ENCODE results near the gene CACNA1G. TPM values are rescaled to one million over a fixed set of nuclear protein-coding genes. Genes with fewer than 3 reads are reported as not detected.
A peak's percentile ranks its signal among the peaks of the same experiment; 100 is the strongest.

Gene CACNA1G
- total RNA-seq, 3 donors from 2014 or later, result 0.07 to 0.32 (median 0.12) TPM

DNA sequence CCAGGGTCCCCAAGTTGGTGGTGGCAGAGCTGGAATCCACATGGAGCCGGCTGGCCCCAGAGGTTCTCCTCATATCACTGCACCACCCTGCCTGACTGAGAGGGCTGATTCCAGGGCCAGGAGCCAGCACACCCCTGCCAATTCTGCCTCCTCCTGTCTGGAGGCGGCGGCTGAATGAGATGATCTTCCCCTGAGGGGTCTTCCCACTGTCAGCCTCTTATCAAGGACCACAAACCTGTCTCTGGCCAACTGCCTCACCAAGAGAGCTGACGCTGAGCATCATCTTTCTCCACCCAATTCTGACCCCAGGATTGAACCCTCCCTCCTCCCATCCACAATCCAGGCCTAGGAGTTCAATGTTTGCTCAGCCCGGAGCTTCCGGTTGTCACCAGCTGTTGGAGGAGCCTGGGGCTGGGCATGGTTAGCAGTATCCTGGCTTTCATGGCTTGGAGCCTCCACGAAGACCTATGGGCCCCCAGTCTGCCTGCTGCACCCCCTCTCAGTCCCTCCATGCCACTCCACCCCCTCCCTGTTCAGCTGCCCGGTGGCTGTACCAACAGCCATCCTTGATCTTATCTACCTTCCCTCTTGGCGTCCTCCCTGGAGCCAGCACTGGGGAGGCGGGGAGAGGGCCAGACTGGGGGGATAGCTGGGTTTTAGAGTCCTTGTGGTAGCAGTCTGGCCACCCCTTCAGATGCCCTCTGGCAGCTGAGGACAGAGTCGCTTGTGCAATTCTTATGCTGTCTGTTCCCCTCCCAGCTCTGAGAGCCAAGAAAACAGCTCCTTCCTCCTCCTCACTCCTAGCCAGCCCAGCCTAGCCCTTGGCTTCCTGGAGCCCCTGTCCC is 99.7 kb downstream of the CACNA1G start:
- intact Hi-C loops (cut with DNase I, micrococcal nuclease), result no loop called here
- DNase-seq (peak; percentile 66 to 73 (median 66)), ATAC-seq (peak; percentile 67)
- no peaks in the 10 kb centered on the region for H3K9me3 ChIP-seq
- no peak overlapping the region for H3K4me3 ChIP-seq
- peaks cover 43% of the 10 kb centered on the region for H3K4me1 ChIP-seq (ENCODE audit: low read depth)
- no peaks in the 10 kb centered on the region for H3K36me3 ChIP-seq (ENCODE audit: low read depth)
- TF ChIP-seq, protein P1, sequence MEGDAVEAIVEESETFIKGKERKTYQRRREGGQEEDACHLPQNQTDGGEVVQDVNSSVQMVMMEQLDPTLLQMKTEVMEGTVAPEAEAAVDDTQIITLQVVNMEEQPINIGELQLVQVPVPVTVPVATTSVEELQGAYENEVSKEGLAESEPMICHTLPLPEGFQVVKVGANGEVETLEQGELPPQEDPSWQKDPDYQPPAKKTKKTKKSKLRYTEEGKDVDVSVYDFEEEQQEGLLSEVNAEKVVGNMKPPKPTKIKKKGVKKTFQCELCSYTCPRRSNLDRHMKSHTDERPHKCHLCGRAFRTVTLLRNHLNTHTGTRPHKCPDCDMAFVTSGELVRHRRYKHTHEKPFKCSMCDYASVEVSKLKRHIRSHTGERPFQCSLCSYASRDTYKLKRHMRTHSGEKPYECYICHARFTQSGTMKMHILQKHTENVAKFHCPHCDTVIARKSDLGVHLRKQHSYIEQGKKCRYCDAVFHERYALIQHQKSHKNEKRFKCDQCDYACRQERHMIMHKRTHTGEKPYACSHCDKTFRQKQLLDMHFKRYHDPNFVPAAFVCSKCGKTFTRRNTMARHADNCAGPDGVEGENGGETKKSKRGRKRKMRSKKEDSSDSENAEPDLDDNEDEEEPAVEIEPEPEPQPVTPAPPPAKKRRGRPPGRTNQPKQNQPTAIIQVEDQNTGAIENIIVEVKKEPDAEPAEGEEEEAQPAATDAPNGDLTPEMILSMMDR (IDR thresholded peaks at IDR 0.05), result no peak

DNA sequence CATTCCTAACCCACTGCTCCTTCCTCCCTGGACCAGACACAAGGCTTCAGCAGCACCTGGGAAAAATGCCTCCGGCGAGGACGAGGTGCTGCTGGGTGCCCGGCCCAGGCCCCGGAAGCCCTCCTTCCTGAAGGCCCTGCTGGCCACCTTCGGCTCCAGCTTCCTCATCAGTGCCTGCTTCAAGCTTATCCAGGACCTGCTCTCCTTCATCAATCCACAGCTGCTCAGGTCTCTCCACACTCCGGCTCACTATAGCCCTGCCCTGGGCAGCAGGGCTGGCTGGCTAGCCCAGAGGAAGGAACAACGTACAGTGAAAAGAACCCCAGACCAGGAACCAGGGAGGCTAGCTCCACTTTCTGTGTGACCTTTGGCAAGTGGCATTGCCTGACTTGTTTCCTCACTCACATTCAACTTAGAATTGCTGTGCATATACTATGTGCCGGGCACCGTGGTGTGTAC is 100.4 kb downstream of the CACNA1G start:
- peaks cover 43% of the 10 kb centered on the region for H3K4me1 ChIP-seq (ENCODE audit: low read depth)
- no peak overlapping the region for H3K4me3 ChIP-seq
- intact Hi-C loops (cut with DNase I, micrococcal nuclease), result no loop called here
- TF ChIP-seq, protein P1 (IDR thresholded peaks at IDR 0.05), result no peak
- peak in 1 of 3 donors; percentile 50 for DNase-seq
- peak; percentile 21 for ATAC-seq
- no peaks in the 10 kb centered on the region for H3K9me3 ChIP-seq
- H3K36me3 ChIP-seq (ENCODE audit: low read depth), result no peaks in the 10 kb centered on the region

DNA sequence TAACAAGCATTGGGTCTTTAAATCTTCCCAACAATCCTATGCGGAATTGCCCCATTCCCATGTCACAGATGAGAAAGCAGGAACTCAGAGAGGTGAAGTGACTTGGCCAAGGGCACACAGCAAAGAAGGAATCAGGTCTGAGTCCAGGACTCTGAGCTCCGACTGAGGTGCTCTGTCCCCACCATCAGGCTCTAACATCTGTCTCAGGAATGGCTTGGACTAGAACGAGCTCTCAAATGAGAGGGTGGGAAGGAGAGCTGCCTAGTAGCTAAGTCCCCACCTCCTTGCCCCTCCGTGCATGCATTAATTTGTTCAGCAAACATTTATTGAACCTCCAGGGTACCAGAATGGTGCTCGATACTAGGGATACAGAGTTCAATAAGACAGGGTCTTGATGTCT is 100.8 kb downstream of the CACNA1G start:
- H3K4me3 ChIP-seq, result no peak overlapping the region
- H3K4me1 ChIP-seq (ENCODE audit: low read depth), result peaks cover 43% of the 10 kb centered on the region
- TF ChIP-seq, protein P1 (IDR thresholded peaks at IDR 0.05), result no peak
- H3K36me3 ChIP-seq (ENCODE audit: low read depth), result no peaks in the 10 kb centered on the region
- intact Hi-C loops (cut with DNase I, micrococcal nuclease), result no loop called here
- no peaks in the 10 kb centered on the region for H3K9me3 ChIP-seq
- DNase-seq, result peak in 1 of 3 donors; percentile 21
- no peak for ATAC-seq

DNA sequence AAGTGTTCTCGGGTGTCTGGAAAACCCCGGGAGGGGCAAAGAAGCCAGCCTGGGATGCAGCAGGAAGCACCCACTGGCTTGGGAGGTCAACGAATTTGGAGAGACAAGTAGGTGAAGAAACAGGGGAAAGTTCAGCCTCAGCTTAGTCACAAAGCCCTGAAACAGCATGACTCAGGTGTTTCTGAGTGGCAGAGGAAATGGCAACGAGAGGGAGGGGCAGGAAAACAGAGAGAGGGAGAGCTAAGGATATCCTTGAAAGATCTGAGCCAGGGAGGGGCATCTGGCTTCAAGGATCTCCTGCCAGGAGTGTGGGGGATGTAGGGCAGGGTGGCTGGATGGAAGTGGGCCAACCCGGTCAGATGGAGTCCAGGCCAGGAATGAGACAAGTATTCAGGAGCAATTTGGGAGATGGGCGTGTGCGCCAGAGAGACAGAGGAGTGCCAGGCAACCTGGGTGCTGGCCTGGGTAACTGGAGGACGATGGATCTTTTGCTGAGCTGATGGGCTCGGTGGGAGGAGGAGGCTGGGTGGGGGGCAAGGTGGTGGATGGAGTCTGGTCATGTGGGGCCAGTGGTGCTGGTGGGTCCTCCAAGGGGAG is 101.4 kb downstream of the CACNA1G start:
- H3K9me3 ChIP-seq, result no peaks in the 10 kb centered on the region
- no peak overlapping the region for H3K4me3 ChIP-seq
- TF ChIP-seq, protein P1 (IDR thresholded peaks at IDR 0.05), result no peak
- H3K4me1 ChIP-seq (ENCODE audit: low read depth), result peaks cover 39% of the 10 kb centered on the region
- ATAC-seq (peak; percentile 85), DNase-seq (peak; percentile 83 to 88 (median 84))
- intact Hi-C loops (cut with DNase I, micrococcal nuclease), result no loop called here
- no peaks in the 10 kb centered on the region for H3K36me3 ChIP-seq (ENCODE audit: low read depth)

DNA sequence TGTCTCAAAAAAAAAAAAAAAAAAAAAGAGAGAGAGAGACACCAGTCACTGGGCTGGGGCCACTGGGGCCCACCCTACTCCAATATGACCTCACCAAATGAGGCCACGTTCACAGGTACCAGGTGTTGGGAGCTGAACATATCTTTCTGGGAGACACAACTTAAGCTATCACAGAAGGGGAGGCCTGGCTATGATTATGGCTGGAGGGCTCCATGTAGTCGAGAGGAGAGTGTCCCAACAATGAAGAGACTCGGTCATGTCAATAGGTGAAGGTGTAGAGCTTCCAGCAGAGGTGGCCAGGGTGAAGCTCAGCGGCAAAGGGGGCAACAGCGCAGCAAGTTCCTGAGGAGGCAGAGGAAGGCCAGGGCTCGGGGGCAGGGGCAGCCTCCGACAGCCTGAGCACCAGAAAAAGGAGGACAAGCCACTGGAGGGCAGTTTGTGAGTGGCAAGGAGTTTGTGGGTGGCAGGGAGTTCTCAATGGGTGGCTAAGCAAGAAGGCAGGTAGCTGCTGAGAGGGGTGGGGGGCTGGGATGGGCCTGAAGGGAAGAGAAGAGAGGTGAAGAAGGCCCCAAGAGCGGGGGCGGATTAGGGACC is 102.2 kb downstream of the CACNA1G start:
- no peak for ATAC-seq
- TF ChIP-seq, protein P1 (IDR thresholded peaks at IDR 0.05), result no peak
- intact Hi-C loops (cut with DNase I, micrococcal nuclease), result no loop called here
- Histone ChIP-seq H3K9me3 (no peaks in the 10 kb centered on the region), H3K36me3 (ENCODE audit: low read depth) (no peaks in the 10 kb centered on the region), H3K4me3 (no peak overlapping the region), H3K4me1 (ENCODE audit: low read depth) (peaks cover 30% of the 10 kb centered on the region)
- DNase-seq, result peak in 1 of 3 donors; percentile 28
